Measurements from ENCODE around the gene LRRN3. TPM values are rescaled to one million over a fixed set of nuclear protein-coding genes. Genes with fewer than 3 reads are reported as not detected.

The LRRN3 gene
- total and polyA plus RNA-seq, 2 donors (not counting 1 experiment from before 2014, with no cell fraction given), result 1.8 to 3.9 TPM

DNA sequence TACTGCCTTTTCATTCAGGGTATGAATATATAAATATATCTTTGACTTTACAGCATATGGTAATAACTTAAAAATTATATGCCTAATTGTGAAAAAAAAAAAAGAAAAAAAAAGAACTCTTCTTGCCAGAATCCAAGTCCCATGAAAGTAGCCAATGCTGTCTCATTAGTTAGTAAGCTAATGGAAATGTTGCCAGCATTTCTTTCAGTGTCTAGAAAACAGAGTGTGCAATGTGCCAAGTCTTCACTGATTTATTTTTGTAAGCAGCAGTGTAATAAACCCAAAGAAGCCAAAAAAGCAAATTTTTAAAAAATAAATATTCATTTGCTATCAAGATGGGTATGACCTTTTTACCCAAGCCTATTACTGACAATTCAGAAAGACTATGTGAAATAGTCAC, 31.1 kb upstream of the LRRN3 start:
- H3K27me3 ChIP-seq (ENCODE audit: control insufficient read depth, insufficient read depth, low read length), result no peaks in the 10 kb centered on the region
- no peak overlapping the region for H3K27ac ChIP-seq (ENCODE audit: insufficient read depth, low read length)
- no peaks in the 10 kb centered on the region for H3K4me1 ChIP-seq (ENCODE audit: control insufficient read depth, extremely low read depth, insufficient read depth, low read length)
- H4K20me1 ChIP-seq (ENCODE audit: control insufficient read depth, extremely low read depth, insufficient read depth, low read length), result no peaks in the 10 kb centered on the region
- TF ChIP-seq EZH2 (IDR thresholded peaks at IDR 0.05; ENCODE audit: low read length, missing control alignments), result no peak
- TF ChIP-seq, protein P1, sequence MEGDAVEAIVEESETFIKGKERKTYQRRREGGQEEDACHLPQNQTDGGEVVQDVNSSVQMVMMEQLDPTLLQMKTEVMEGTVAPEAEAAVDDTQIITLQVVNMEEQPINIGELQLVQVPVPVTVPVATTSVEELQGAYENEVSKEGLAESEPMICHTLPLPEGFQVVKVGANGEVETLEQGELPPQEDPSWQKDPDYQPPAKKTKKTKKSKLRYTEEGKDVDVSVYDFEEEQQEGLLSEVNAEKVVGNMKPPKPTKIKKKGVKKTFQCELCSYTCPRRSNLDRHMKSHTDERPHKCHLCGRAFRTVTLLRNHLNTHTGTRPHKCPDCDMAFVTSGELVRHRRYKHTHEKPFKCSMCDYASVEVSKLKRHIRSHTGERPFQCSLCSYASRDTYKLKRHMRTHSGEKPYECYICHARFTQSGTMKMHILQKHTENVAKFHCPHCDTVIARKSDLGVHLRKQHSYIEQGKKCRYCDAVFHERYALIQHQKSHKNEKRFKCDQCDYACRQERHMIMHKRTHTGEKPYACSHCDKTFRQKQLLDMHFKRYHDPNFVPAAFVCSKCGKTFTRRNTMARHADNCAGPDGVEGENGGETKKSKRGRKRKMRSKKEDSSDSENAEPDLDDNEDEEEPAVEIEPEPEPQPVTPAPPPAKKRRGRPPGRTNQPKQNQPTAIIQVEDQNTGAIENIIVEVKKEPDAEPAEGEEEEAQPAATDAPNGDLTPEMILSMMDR (conservative IDR thresholded peaks at IDR 0.05 in 1 of 2, IDR thresholded peaks at IDR 0.05 in 1 of 2; ENCODE audit: low read depth in 1 of 2, low read length in 2 of 2), result no peak
- H3K9ac ChIP-seq (ENCODE audit: insufficient read depth, low read length), result no peak overlapping the region
- H2AFZ ChIP-seq (ENCODE audit: low read length), result no peak overlapping the region
- H3K4me3 ChIP-seq (replicated peaks in 1 of 4; ENCODE audit: control extremely low read depth in 1 of 4, insufficient read depth in 1 of 4, low read depth in 3 of 4, low read length in 4 of 4), result no peak overlapping the region
- no peak overlapping the region for H3K4me2 ChIP-seq (ENCODE audit: extremely low read depth, insufficient read depth, low read length)
- peak in 1 of 2 donors; percentile 8 for DNase-seq (ENCODE audit: low read depth in 2 of 2)
- H3K9me3 ChIP-seq (ENCODE audit: control insufficient read depth, insufficient read depth, low read depth, low read length), result no peaks in the 10 kb centered on the region
- no peaks in the 10 kb centered on the region for H3K36me3 ChIP-seq (ENCODE audit: control insufficient read depth, insufficient read depth, low read length)
- H3K79me2 ChIP-seq (ENCODE audit: control insufficient read depth, insufficient read depth, low read length), result no peaks in the 10 kb centered on the region

DNA sequence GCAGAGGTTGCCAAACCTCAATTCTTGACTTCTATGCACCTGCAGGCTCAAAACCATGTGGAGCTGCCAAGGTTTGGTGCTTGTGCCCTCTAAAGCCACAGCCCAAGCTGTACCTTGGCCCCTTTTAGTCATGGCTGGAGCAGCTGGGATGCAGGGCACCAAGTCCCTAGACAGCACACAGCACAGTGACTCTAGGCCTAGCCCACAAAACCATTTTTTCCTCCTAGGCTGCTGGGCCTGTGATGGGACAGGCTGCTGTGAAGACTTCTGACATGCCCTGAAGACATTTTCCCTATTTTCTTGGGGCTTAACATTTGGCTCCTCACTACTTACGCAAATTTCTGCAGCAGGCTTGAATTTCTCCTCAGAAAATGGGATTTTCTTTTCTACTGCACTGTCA, 27.8 kb upstream of the LRRN3 start:
- no peak for DNase-seq (ENCODE audit: low read depth in 2 of 2)
- TF ChIP-seq, protein P1 (conservative IDR thresholded peaks at IDR 0.05 in 1 of 2, IDR thresholded peaks at IDR 0.05 in 1 of 2; ENCODE audit: low read depth in 1 of 2, low read length in 2 of 2), result no peak
- TF ChIP-seq EZH2 (IDR thresholded peaks at IDR 0.05; ENCODE audit: low read length, missing control alignments), result no peak
- no peak overlapping the region for H3K4me2 ChIP-seq (ENCODE audit: extremely low read depth, insufficient read depth, low read length)
- H3K36me3 ChIP-seq (ENCODE audit: control insufficient read depth, insufficient read depth, low read length), result no peaks in the 10 kb centered on the region
- H3K79me2 ChIP-seq (ENCODE audit: control insufficient read depth, insufficient read depth, low read length), result no peaks in the 10 kb centered on the region
- no peak overlapping the region for H3K27ac ChIP-seq (ENCODE audit: insufficient read depth, low read length)
- H2AFZ ChIP-seq (ENCODE audit: low read length), result no peak overlapping the region
- no peak overlapping the region for H3K4me3 ChIP-seq (replicated peaks in 1 of 4; ENCODE audit: control extremely low read depth in 1 of 4, insufficient read depth in 1 of 4, low read depth in 3 of 4, low read length in 4 of 4)
- no peak overlapping the region for H3K9ac ChIP-seq (ENCODE audit: insufficient read depth, low read length)
- H3K4me1 ChIP-seq (ENCODE audit: control insufficient read depth, extremely low read depth, insufficient read depth, low read length), result no peaks in the 10 kb centered on the region
- no peaks in the 10 kb centered on the region for H3K27me3 ChIP-seq (ENCODE audit: control insufficient read depth, insufficient read depth, low read length)
- no peaks in the 10 kb centered on the region for H3K9me3 ChIP-seq (ENCODE audit: control insufficient read depth, insufficient read depth, low read depth, low read length)
- no peaks in the 10 kb centered on the region for H4K20me1 ChIP-seq (ENCODE audit: control insufficient read depth, extremely low read depth, insufficient read depth, low read length)

DNA sequence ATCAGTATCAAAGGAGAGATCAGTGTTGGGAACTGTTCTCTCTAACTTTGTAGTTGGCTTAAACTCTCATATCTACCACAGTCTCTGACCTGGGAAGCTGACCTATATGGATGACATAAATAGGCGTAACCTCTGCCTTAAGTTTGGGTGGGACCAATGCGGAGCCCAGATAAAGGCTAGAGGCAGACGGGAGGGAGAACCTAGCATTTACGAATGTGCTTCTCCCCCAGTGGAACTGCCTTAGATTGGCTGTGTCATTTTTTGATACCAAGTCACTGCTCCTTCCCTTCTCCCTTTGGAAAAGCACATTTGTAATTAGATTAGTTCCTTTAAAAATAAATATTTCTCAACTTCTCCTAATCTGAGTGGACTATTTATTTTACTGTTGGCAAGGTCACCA, 23.7 kb upstream of the LRRN3 start:
- no peak overlapping the region for H2AFZ ChIP-seq (ENCODE audit: low read length)
- no peaks in the 10 kb centered on the region for H3K27me3 ChIP-seq (ENCODE audit: control insufficient read depth, insufficient read depth, low read length)
- no peak overlapping the region for H3K4me2 ChIP-seq (ENCODE audit: extremely low read depth, insufficient read depth, low read length)
- H3K36me3 ChIP-seq (ENCODE audit: control insufficient read depth, insufficient read depth, low read length), result no peaks in the 10 kb centered on the region
- no peak overlapping the region for H3K27ac ChIP-seq (ENCODE audit: insufficient read depth, low read length)
- no peaks in the 10 kb centered on the region for H3K79me2 ChIP-seq (ENCODE audit: control insufficient read depth, insufficient read depth, low read length)
- DNase-seq (ENCODE audit: low read depth in 2 of 2), result no peak
- TF ChIP-seq, protein P1 (conservative IDR thresholded peaks at IDR 0.05 in 1 of 2, IDR thresholded peaks at IDR 0.05 in 1 of 2; ENCODE audit: low read depth in 1 of 2, low read length in 2 of 2), result no peak
- TF ChIP-seq EZH2 (IDR thresholded peaks at IDR 0.05; ENCODE audit: low read length, missing control alignments), result no peak
- no peak overlapping the region for H3K9ac ChIP-seq (ENCODE audit: insufficient read depth, low read length)
- H3K4me3 ChIP-seq (replicated peaks in 1 of 4; ENCODE audit: control extremely low read depth in 1 of 4, insufficient read depth in 1 of 4, low read depth in 3 of 4, low read length in 4 of 4), result no peak overlapping the region
- no peaks in the 10 kb centered on the region for H3K4me1 ChIP-seq (ENCODE audit: control insufficient read depth, extremely low read depth, insufficient read depth, low read length)
- H4K20me1 ChIP-seq (ENCODE audit: control insufficient read depth, extremely low read depth, insufficient read depth, low read length), result no peaks in the 10 kb centered on the region
- no peaks in the 10 kb centered on the region for H3K9me3 ChIP-seq (ENCODE audit: control insufficient read depth, insufficient read depth, low read depth, low read length)

Measured in fibroblast of lung (primary cell).